Gastrocnemius medialis (tissue), 4 donors: ENCODE results near the gene OSBPL10. TPM values are rescaled to one million over a fixed set of nuclear protein-coding genes. Genes with fewer than 3 reads are reported as not detected.

Experiments used
- ATAC-seq, 2 donors: fragments of 150-250 bp; one replicate each; pipeline ENCODE4 v1.9.1; 2016
- DNase-seq, 2 donors: peaks; one replicate each; pipeline ENCODE4 v3.0.0-alpha.2; 2019
- H3K27ac ChIP-seq, 4 donors: fragments of 200-600 bp; sonication (generic); 1 replicate in 1 of 4; 2 replicates in 3 of 4; pipeline ENCODE4 v1.5.1; 2016 to 2018; ENCODE audit warnings: mild to moderate bottlenecking in 2 of 4, moderate library complexity in 1 of 4
- H3K27me3 ChIP-seq, 3 donors: fragments of 200-600 bp; sonication (generic) in 2 of 3; 1 replicate in 1 of 3; 2 replicates in 2 of 3; pipeline versions ENCODE4 v1.5.1 to v1.6.0; 2016 to 2019; ENCODE audit warnings: mild to moderate bottlenecking in 1 of 3, moderate library complexity in 1 of 3
- H3K36me3 ChIP-seq, 2 donors: fragments of 200-600 bp; sonication (generic) in 1 of 2; one replicate each; pipeline ENCODE4 v1.5.1; 2017 to 2018
- H3K4me1 ChIP-seq, 2 donors: fragments of 200-600 bp; sonication (generic) in 1 of 2; one replicate each; pipeline ENCODE4 v1.5.1; 2016 to 2017; ENCODE audit warnings: mild to moderate bottlenecking in 2 of 2
- H3K4me3 ChIP-seq, 4 donors: fragments of 200-600 bp; sonication (generic) in 3 of 4; 1 replicate in 1 of 4; 2 replicates in 3 of 4; pipeline ENCODE4 v1.5.1; 2016 to 2019; ENCODE audit warnings: mild to moderate bottlenecking in 2 of 4
- H3K9me3 ChIP-seq, 3 donors: fragments of 200-600 bp; sonication (generic) in 2 of 3; 1 replicate in 1 of 3; 2 replicates in 2 of 3; pipeline ENCODE4 v1.5.1; 2016 to 2019
- POLR2A ChIP-seq, 2 donors: fragments of 450-650 bp; IDR thresholded peaks; one replicate each; pipeline ENCODE4 v1.6.1; 2017; ENCODE audit warnings: antibody characterized with exemption in 2 of 2, mild to moderate bottlenecking in 2 of 2, moderate library complexity in 2 of 2
- in situ Hi-C, 4 donors: fragments of 200-750 bp; cut with MboI; loops; one replicate each; pipeline versions ENCODE4 v1.15.0 to v1.8.0; 2017; ENCODE audit warnings: low sequenced_read_pairs in 4 of 4
- intact Hi-C: fragments of 100-400 bp; cut with DNase I; formaldehyde crosslinking; loops from one replicate; pipeline ENCODE4 v1.15.1; 2023; ENCODE audit warnings: low total_unique reads
- total RNA-seq, 4 donors: library from RNA; depleted of rRNA; stranded (reverse); fragments of >200 nt; gene quantifications; one replicate each; pipeline versions ENCODE4 v1.1.0 to v1.2.3, GENCODE V29; 2016
- TF ChIP-seq, protein P1 (sequence below), 5 experiments: fragments of 450-650 bp in 3 of 5; fragments of 200-600 bp in 2 of 5; sonication (generic) in 2 of 5; IDR thresholded peaks in 4 of 5; conservative IDR thresholded peaks in 1 of 5; 1 replicate in 4 of 5; 2 replicates in 1 of 5; pipeline ENCODE4 v1.5.1; 2016 to 2019; ENCODE audit warnings: antibody characterized with exemption in 5 of 5, mild to moderate bottlenecking in 3 of 5, moderate library complexity in 3 of 5

Gene OSBPL10
- total RNA-seq, 4 donors from 2014 or later: 1.4 to 7.0 (median 3.8) TPM

GRCh38 chr3:31710123-31710803 is 270.8 kb downstream of the OSBPL10 start:
- intact Hi-C loops: no loop called here
- Histone ChIP-seq H3K4me1 (peaks cover 0 to 3% of the 10 kb centered on the region in 2 donors), H3K27ac (no peak overlapping the region), H3K9me3 (no peaks in the 10 kb centered on the region), H3K36me3 (no peaks in the 10 kb centered on the region), H3K27me3 (no peaks in the 10 kb centered on the region), H3K4me3 (no peak overlapping the region)
- in situ Hi-C loops: no loop called here
- no peak for DNase-seq
- no peak for ATAC-seq
- no peak for TF ChIP-seq POLR2A (IDR thresholded peaks at IDR 0.05)
- TF ChIP-seq, protein P1, sequence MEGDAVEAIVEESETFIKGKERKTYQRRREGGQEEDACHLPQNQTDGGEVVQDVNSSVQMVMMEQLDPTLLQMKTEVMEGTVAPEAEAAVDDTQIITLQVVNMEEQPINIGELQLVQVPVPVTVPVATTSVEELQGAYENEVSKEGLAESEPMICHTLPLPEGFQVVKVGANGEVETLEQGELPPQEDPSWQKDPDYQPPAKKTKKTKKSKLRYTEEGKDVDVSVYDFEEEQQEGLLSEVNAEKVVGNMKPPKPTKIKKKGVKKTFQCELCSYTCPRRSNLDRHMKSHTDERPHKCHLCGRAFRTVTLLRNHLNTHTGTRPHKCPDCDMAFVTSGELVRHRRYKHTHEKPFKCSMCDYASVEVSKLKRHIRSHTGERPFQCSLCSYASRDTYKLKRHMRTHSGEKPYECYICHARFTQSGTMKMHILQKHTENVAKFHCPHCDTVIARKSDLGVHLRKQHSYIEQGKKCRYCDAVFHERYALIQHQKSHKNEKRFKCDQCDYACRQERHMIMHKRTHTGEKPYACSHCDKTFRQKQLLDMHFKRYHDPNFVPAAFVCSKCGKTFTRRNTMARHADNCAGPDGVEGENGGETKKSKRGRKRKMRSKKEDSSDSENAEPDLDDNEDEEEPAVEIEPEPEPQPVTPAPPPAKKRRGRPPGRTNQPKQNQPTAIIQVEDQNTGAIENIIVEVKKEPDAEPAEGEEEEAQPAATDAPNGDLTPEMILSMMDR (IDR thresholded peaks at IDR 0.05 in 4 of 5, conservative IDR thresholded peaks at IDR 0.05 in 1 of 5): no peak

DNA sequence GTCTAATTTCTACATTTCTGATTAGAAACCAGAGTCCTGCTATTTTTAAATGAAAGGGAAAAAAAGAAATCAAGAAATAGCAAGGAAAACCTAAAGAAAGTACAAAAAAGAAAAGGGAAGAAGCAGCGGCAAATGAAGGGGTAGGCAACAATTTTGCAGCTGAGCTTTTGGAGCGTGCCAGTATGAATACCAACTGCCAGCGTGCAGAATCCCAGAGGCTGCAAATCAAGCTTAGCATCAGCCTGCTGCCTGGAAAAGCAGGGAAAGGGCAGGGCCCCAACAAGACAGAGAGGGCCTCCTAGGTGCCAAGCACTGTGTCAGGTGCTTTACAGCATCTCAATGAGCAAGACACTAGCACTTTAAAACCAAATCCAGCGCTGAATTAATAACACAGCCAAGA is 271.5 kb downstream of the OSBPL10 start:
- Histone ChIP-seq H3K4me1 (peaks cover 0 to 7% of the 10 kb centered on the region in 2 donors), H3K27ac (no peak overlapping the region), H3K36me3 (no peaks in the 10 kb centered on the region), H3K27me3 (no peaks in the 10 kb centered on the region), H3K4me3 (no peak overlapping the region), H3K9me3 (no peaks in the 10 kb centered on the region)
- TF ChIP-seq, protein P1 (IDR thresholded peaks at IDR 0.05 in 4 of 5, conservative IDR thresholded peaks at IDR 0.05 in 1 of 5): no peak
- no peak for TF ChIP-seq POLR2A (IDR thresholded peaks at IDR 0.05)
- intact Hi-C loops: no loop called here
- ATAC-seq (no peak), DNase-seq (no peak)
- in situ Hi-C loops: no loop called here

DNA sequence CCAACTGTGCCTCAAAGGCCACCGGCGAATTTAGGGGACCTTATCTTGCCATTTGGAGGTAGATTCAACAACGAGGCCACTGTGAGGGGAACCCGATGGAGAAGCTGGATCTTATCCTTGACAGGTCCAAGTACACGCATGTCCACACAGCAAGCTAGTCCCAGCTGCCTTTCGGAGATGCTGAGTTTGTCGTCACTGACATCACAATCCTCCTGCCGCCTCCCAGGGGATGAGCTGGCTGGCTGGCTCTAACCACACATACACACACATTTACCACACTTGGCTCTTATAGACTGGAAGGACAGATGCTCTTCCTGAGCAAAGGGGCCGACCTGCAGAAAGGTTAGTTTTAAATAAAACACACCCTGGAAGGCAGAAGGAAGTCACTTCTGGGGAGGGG is 272.1 kb downstream of the OSBPL10 start:
- intact Hi-C loops: no loop called here
- in situ Hi-C loops: no loop called here
- H3K9me3 ChIP-seq: no peaks in the 10 kb centered on the region

DNA sequence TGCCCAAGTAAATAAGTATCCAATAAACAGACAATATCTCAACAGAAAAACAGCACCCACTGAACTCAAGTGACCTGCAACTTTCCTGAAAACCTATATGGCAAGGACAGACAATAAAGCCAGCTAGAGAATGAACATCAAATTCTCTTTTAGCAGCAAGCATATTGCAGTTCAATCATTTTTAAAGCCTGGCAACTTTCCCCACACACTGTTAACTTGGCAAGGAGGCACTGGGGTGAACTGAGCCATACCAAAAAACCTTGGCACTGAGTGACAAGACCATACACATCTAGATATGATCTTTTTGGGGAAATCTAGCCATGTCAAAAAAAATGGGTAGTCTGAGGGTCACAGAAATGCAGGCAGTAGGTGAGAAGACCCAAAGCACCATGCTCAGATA is 273.8 kb downstream of the OSBPL10 start:
- Histone ChIP-seq H3K36me3 (no peaks in the 10 kb centered on the region), H3K27me3 (no peaks in the 10 kb centered on the region), H3K4me3 (no peak overlapping the region), H3K27ac (no peak overlapping the region), H3K9me3 (no peaks in the 10 kb centered on the region), H3K4me1 (peaks cover 0 to 7% of the 10 kb centered on the region in 2 donors)
- DNase-seq (no peak), ATAC-seq (no peak)
- in situ Hi-C loops: no loop called here
- no peak for TF ChIP-seq POLR2A (IDR thresholded peaks at IDR 0.05)
- TF ChIP-seq, protein P1 (IDR thresholded peaks at IDR 0.05 in 4 of 5, conservative IDR thresholded peaks at IDR 0.05 in 1 of 5): no peak
- intact Hi-C loops: no loop called here

More for the DNA sequence above, 272.1 kb downstream of the OSBPL10 start:
- Histone ChIP-seq H3K27ac (no peak overlapping the region), H3K27me3 (no peaks in the 10 kb centered on the region), H3K4me1 (peaks cover 0 to 7% of the 10 kb centered on the region in 2 donors), H3K4me3 (no peak overlapping the region), H3K36me3 (no peaks in the 10 kb centered on the region)
- no peak for TF ChIP-seq POLR2A (IDR thresholded peaks at IDR 0.05)
- TF ChIP-seq, protein P1 (IDR thresholded peaks at IDR 0.05 in 4 of 5, conservative IDR thresholded peaks at IDR 0.05 in 1 of 5): no peak
- ATAC-seq (no peak), DNase-seq (no peak)

DNA sequence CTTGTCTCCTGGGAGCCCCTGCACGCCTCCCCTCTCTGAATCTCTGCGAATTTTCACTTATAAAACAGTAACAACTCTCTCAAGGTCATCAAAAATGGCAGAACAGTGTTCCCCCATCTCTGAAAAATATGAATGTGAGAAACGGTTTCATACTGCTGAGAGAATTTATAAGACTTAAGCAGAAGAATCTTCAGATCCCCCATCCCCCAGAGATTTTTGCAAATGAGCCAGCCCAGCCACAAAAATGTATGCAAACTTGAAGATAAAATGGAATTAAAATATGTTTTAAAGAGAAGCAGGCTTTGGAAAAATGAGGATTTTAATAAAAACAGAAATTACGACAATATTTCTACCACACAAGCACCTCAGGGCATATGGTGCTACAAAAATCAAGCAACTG is 275.3 kb downstream of the OSBPL10 start:
- in situ Hi-C loops: no loop called here
- no peaks in the 10 kb centered on the region for H3K36me3 ChIP-seq

More for the DNA sequence above, 275.3 kb downstream of the OSBPL10 start:
- no peak for ATAC-seq
- Histone ChIP-seq H3K4me3 (no peak overlapping the region), H3K27me3 (no peaks in the 10 kb centered on the region), H3K9me3 (no peaks in the 10 kb centered on the region), H3K27ac (no peak overlapping the region), H3K4me1 (peaks cover 0 to 7% of the 10 kb centered on the region in 2 donors)
- intact Hi-C loops: no loop called here
- TF ChIP-seq, protein P1 (IDR thresholded peaks at IDR 0.05 in 4 of 5, conservative IDR thresholded peaks at IDR 0.05 in 1 of 5): no peak
- TF ChIP-seq POLR2A (IDR thresholded peaks at IDR 0.05): no peak
- no peak for DNase-seq
